ENCODE results near the gene SDHC. TPM values are rescaled to one million over a fixed set of nuclear protein-coding genes. Genes with fewer than 3 reads are reported as not detected.
A peak's percentile ranks its signal among the peaks of the same experiment; 100 is the strongest.

The SDHC gene
- total and polyA plus RNA-seq, 2 donors (not counting 1 experiment from before 2014, with no cell fraction given) = 78.3 to 109 TPM

- CTCF ChIA-PET = no interaction called here
- ATAC-seq (ENCODE audit: low read depth) = no peak
Measured at GRCh38 chr1:161398900-161399256, 84.7 kb downstream of the SDHC start.

More at GRCh38 chr1:161398900-161399256, 84.7 kb downstream of the SDHC start:
- H3K9ac ChIP-seq (ENCODE audit: low read length) = peak overlapping the region; percentile 89
- H2AFZ ChIP-seq (ENCODE audit: insufficient read depth, low read depth, low read length, poor library complexity, severe bottlenecking) = peak overlapping the region; percentile 73
- peaks cover 26% of the 10 kb centered on the region for H3K4me1 Mint-ChIP-seq
- H3K36me3 ChIP-seq (replicated peaks in 1 of 2; ENCODE audit: control extremely low read depth in 1 of 2, control insufficient read depth in 1 of 2, extremely low read depth in 1 of 2, insufficient read depth in 2 of 2, low read length in 1 of 2) = peaks cover 0 to 2% of the 10 kb centered on the region in 2 experiments
- 13% methylated on average over 17 of the region's 17 CpGs for WGBS (ENCODE audit: insufficient coverage)
- H3K4me2 ChIP-seq (replicated peaks; ENCODE audit: low read depth, low read length, poor library complexity, severe bottlenecking) = peak overlapping the region; percentile 81
- TF ChIP-seq CTCF (IDR thresholded peaks at IDR 0.05) = no peak
- no peak for TF ChIP-seq EZH2 (IDR thresholded peaks at IDR 0.05; ENCODE audit: borderline replicate concordance, insufficient read depth, low read depth, low read length, poor library complexity, severe bottlenecking)
- peak overlapping the region; percentile 76 to 96 (median 86) for H3K4me3 ChIP-seq (ENCODE audit: control extremely low read depth in 1 of 5, extremely low read depth in 1 of 5, insufficient read depth in 1 of 5, low read depth in 2 of 5, low read length in 4 of 5)
- peak overlapping the region; percentile 97 to 100 for H3K27ac ChIP-seq (ENCODE audit: low read length in 2 of 2)
- H3K27me3 Mint-ChIP-seq = no peaks in the 10 kb centered on the region
- H3K27ac Mint-ChIP-seq = peak overlapping the region; percentile 100
- no peaks in the 10 kb centered on the region for H3K27me3 ChIP-seq (replicated peaks in 1 of 4; ENCODE audit: control extremely low read depth in 1 of 4, control insufficient read depth in 3 of 4, insufficient read depth in 4 of 4, low read length in 3 of 4)
- H3K79me2 ChIP-seq (ENCODE audit: control insufficient read depth, insufficient read depth, low read length) = peaks cover 9% of the 10 kb centered on the region
- H3K9me3 Mint-ChIP-seq (ENCODE audit: insufficient read depth) = no peaks in the 10 kb centered on the region
- no peak for DNase-seq
- POLR2A ChIA-PET = no interaction called here
- intact Hi-C loops (cut with micrococcal nuclease) = loop anchor here (1.0 to 10.0 kb wide), 5 partner anchors 9 to 1304 kb away; partner anchors contain the start of genes ATF6 and IGSF8
- H4K20me1 ChIP-seq (ENCODE audit: control insufficient read depth, insufficient read depth, low read length, poor library complexity, severe bottlenecking) = no peaks in the 10 kb centered on the region
- H3K4me3 Mint-ChIP-seq = peak overlapping the region; percentile 100
- H3K9me3 ChIP-seq (ENCODE audit: control extremely low read depth in 1 of 3, control insufficient read depth in 2 of 3, insufficient read depth in 1 of 3, low read length in 2 of 3) = peaks cover 0 to 2% (median 0%) of the 10 kb centered on the region in 3 donors
- peaks cover 13 to 20% of the 10 kb centered on the region in 2 donors for H3K4me1 ChIP-seq (ENCODE audit: control insufficient read depth in 2 of 2, insufficient read depth in 2 of 2, low read length in 2 of 2)

Data from B cell (primary cell).